Measurements from ENCODE around the gene TRMT5. TPM values are rescaled to one million over a fixed set of nuclear protein-coding genes. Genes with fewer than 3 reads are reported as not detected.

The TRMT5 gene
- total and polyA plus RNA-seq, 2 of the 4 experiments (the other 2 are of a cell fraction) = 5.0 to 10.4 TPM

GRCh38 chr14:60946773-60947172 lies 34.1 kb downstream of the TRMT5 start:
- Histone ChIP-seq H3K4me1 (ENCODE audit: control insufficient read depth, insufficient read depth, low read length) (peaks cover 7% of the 10 kb centered on the region), H4K5ac (ENCODE audit: low read depth, low read length) (no peak overlapping the region), H2AK5ac (ENCODE audit: low read depth, low read length) (no peak overlapping the region), H3K23ac (ENCODE audit: low read depth, low read length) (no peak overlapping the region), H4K20me1 (ENCODE audit: insufficient read depth, low read length) (peaks cover 3% of the 10 kb centered on the region; the same call in 1 of the 2 replicates), H3K4ac (ENCODE audit: low read depth, low read length) (no peak overlapping the region), H3K27ac (ENCODE audit: insufficient read depth, low read length) (no peak overlapping the region), H2BK20ac (ENCODE audit: low read depth, low read length) (no peak overlapping the region), H2BK120ac (ENCODE audit: low read depth, low read length) (no peak overlapping the region), H3K14ac (replicated peaks; ENCODE audit: low read depth, low read length) (no peak overlapping the region), H3K4me2 (ENCODE audit: low read depth, low read length) (no peak overlapping the region), H3K36me3 (ENCODE audit: control insufficient read depth, insufficient read depth, low read length) (no peaks in the 10 kb centered on the region), H3K18ac (ENCODE audit: low read depth, low read length) (no peak overlapping the region), H4K91ac (ENCODE audit: insufficient read depth, low read depth, low read length) (no peak overlapping the region), H2BK15ac (ENCODE audit: low read depth, low read length) (no peak overlapping the region), H3K79me1 (ENCODE audit: low read depth in 1 of 2, low read length in 2 of 2) (peaks cover 5 to 13% of the 10 kb centered on the region in 2 experiments; a peak in 3 of 4 replicates), H3K9me1 (ENCODE audit: insufficient read depth, low read length) (peaks cover 3% of the 10 kb centered on the region; the same call in 1 of the 2 replicates), H3K56ac (ENCODE audit: extremely low read depth, insufficient read depth, low read length) (no peak overlapping the region), H3K9me3 (ENCODE audit: control insufficient read depth, insufficient read depth, low read length) (no peaks in the 10 kb centered on the region), H2AK9ac (replicated peaks; ENCODE audit: low read depth, low read length, poor library complexity) (no peak overlapping the region), H3K4me3 (ENCODE audit: insufficient read depth, low read depth, low read length) (no peak overlapping the region), H2AFZ (replicated peaks; ENCODE audit: low read length, poor library complexity) (no peak overlapping the region), H2BK5ac (ENCODE audit: low read depth, low read length, poor library complexity, severe bottlenecking) (no peak overlapping the region), H3K9ac (ENCODE audit: low read depth, low read length) (no peak overlapping the region), H4K8ac (ENCODE audit: low read depth in 2 of 2, low read length in 2 of 2) (no peak overlapping the region), H3K27me3 (ENCODE audit: control insufficient read depth, insufficient read depth, low read length) (no peaks in the 10 kb centered on the region)
- DNase-seq (no peak), ATAC-seq (ENCODE audit: low read depth) (no peak)
- no TSS peak for BruUV-seq (replicated peaks)
- in situ Hi-C loops (cut with MboI; ENCODE audit: low sequenced_read_pairs) = no loop called here
- dilution Hi-C loops (cut with HindIII; ENCODE audit: low sequenced_read_pairs, unreplicated experiment) = no loop called here
- ChIA-PET CTCF (no interaction called here), POLR2A (ENCODE audit: unreplicated experiment) (no interaction called here)
- intact Hi-C loops (cut with micrococcal nuclease) = no loop called here
- TF ChIP-seq RCOR1 (IDR thresholded peaks at IDR 0.05; ENCODE audit: insufficient replicate concordance, low read length) (no peak), ELK1 (IDR thresholded peaks at IDR 0.05; ENCODE audit: borderline replicate concordance, low read depth, low read length) (no peak), RFX5 (IDR thresholded peaks at IDR 0.05; ENCODE audit: low read depth, low read length) (no peak), RAD21 (IDR thresholded peaks at IDR 0.05; ENCODE audit: low read length) (no peak), MAFK (IDR thresholded peaks at IDR 0.05; ENCODE audit: low read depth, low read length) (no peak), MAZ (IDR thresholded peaks at IDR 0.05; ENCODE audit: borderline replicate concordance, low read depth, low read length) (no peak), MXI1 (IDR thresholded peaks at IDR 0.05; ENCODE audit: borderline replicate concordance, low read depth, low read length) (no peak), CHD1 (IDR thresholded peaks at IDR 0.05; ENCODE audit: low read depth, low read length) (no peak), NFE2L2 (IDR thresholded peaks at IDR 0.05; ENCODE audit: low read depth, low read length) (no peak), FOS (IDR thresholded peaks at IDR 0.05; ENCODE audit: low read depth, low read length) (no peak)
- TF ChIP-seq, protein P1, sequence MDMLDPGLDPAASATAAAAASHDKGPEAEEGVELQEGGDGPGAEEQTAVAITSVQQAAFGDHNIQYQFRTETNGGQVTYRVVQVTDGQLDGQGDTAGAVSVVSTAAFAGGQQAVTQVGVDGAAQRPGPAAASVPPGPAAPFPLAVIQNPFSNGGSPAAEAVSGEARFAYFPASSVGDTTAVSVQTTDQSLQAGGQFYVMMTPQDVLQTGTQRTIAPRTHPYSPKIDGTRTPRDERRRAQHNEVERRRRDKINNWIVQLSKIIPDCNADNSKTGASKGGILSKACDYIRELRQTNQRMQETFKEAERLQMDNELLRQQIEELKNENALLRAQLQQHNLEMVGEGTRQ (IDR thresholded peaks at IDR 0.05; ENCODE audit: low read depth, low read length) = no peak
- TF ChIP-seq, protein P2, sequence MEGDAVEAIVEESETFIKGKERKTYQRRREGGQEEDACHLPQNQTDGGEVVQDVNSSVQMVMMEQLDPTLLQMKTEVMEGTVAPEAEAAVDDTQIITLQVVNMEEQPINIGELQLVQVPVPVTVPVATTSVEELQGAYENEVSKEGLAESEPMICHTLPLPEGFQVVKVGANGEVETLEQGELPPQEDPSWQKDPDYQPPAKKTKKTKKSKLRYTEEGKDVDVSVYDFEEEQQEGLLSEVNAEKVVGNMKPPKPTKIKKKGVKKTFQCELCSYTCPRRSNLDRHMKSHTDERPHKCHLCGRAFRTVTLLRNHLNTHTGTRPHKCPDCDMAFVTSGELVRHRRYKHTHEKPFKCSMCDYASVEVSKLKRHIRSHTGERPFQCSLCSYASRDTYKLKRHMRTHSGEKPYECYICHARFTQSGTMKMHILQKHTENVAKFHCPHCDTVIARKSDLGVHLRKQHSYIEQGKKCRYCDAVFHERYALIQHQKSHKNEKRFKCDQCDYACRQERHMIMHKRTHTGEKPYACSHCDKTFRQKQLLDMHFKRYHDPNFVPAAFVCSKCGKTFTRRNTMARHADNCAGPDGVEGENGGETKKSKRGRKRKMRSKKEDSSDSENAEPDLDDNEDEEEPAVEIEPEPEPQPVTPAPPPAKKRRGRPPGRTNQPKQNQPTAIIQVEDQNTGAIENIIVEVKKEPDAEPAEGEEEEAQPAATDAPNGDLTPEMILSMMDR (conservative IDR thresholded peaks at IDR 0.05; ENCODE audit: low read depth, low read length) = no peak
- no CpG with 5 or more reads among the region's 3 CpGs for WGBS, 2 experiments (ENCODE audit: extremely low coverage in 2 of 2, insufficient read length in 1 of 2)

All from IMR-90 (cell line).